Adrenal gland (tissue), 5 donors: Measurements from ENCODE around the gene ARL6IP1.

Experiments
- POLR2A ChIP-seq, 2 donors: fragments of 450-650 bp; IDR thresholded peaks; one replicate each; pipeline ENCODE4 v1.6.1; 2017; ENCODE audit warnings: antibody characterized with exemption in 2 of 2, mild to moderate bottlenecking in 2 of 2, moderate library complexity in 1 of 2
- TF ChIP-seq, protein P1 (sequence below), 6 experiments: fragments of 450-650 bp in 4 of 6; fragments of 200-600 bp in 2 of 6; sonication (generic) in 1 of 6; IDR thresholded peaks; 1 replicate in 5 of 6; 2 replicates in 1 of 6; pipeline versions ENCODE4 v1.5.1 to v1.8.0; 2016 to 2021; ENCODE audit warnings: antibody characterized with exemption in 6 of 6, mild to moderate bottlenecking in 2 of 6, moderate library complexity in 1 of 6
- donor health status: DM: no; HTN: no; CAD: no.

DNA sequence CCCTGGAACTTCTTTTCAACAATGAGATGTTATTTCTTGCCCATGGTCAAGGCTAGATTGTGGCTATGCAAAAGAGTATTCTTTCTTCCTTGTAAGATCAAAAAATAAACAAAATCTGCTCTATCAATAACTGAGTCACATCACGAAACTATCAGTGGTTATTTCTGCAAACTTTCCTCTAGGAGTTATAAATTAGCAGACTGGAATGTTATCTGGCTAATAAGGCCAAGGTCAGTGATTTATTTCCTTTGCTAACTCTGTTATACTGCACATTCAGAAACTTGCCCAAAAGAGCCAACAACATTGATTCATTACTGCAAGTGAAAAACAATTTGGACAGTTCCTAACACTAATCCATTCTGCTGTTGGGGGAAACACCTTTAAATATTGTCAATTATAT lies 5.0 kb downstream of the ARL6IP1 start:
- no peak for TF ChIP-seq POLR2A (IDR thresholded peaks at IDR 0.05)
- TF ChIP-seq, protein P1, sequence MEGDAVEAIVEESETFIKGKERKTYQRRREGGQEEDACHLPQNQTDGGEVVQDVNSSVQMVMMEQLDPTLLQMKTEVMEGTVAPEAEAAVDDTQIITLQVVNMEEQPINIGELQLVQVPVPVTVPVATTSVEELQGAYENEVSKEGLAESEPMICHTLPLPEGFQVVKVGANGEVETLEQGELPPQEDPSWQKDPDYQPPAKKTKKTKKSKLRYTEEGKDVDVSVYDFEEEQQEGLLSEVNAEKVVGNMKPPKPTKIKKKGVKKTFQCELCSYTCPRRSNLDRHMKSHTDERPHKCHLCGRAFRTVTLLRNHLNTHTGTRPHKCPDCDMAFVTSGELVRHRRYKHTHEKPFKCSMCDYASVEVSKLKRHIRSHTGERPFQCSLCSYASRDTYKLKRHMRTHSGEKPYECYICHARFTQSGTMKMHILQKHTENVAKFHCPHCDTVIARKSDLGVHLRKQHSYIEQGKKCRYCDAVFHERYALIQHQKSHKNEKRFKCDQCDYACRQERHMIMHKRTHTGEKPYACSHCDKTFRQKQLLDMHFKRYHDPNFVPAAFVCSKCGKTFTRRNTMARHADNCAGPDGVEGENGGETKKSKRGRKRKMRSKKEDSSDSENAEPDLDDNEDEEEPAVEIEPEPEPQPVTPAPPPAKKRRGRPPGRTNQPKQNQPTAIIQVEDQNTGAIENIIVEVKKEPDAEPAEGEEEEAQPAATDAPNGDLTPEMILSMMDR (IDR thresholded peaks at IDR 0.05): no peak
